H1 (cell line): ENCODE data around the gene PIGH. TPM values are rescaled to one million over a fixed set of nuclear protein-coding genes. Genes with fewer than 3 reads are reported as not detected.

Experiments used
- CTCF ChIA-PET: fragments of 300-600 bp; sonication (Branson Sonifier 250); formaldehyde crosslinking; loops from one replicate; lab custom pipeline; 2021; ENCODE audit not compliant: partially characterized antibody; lab: Charles Lee
- POLR2A ChIA-PET: fragments of 300-600 bp; sonication (Branson Sonifier 250); formaldehyde crosslinking; loops from one replicate; lab custom pipeline; 2021; ENCODE audit warnings: inconsistent platforms; ENCODE audit not compliant: partially characterized antibody; lab: Charles Lee
- DNase-seq, 2 experiments: peaks; one replicate each; pipeline versions ENCODE4 v3.0.0 to v3.0.0-alpha.2; 2010 to 2022; ENCODE audit warnings: low spot score in 2 of 2, low read depth in 1 of 2, mixed read lengths in 1 of 2
- FAIRE-seq: peaks from 2 replicates; lab custom pipeline; 2011; peaks lifted over from hg19 to GRCh38; lab: Jason Lieb, UNC
- H2AFZ ChIP-seq: 2 replicates; pipeline ENCODE4 v1.8.1; 2012; ENCODE audit warnings: low read length, inconsistent platforms
- H2AK5ac ChIP-seq: 2 replicates; pipeline ENCODE4 v1.6.1; 2013; ENCODE audit warnings: low read depth, low read length
- H2BK120ac ChIP-seq: replicated peaks from 2 replicates; pipeline ENCODE3; 2013; ENCODE audit warnings: low read depth, low read length, inconsistent platforms
- H2BK12ac ChIP-seq: 2 replicates; pipeline ENCODE4 v1.6.1; 2013; ENCODE audit warnings: low read depth, low read length
- H2BK15ac ChIP-seq: 2 replicates; pipeline ENCODE4 v1.6.1; 2013; ENCODE audit warnings: low read length
- H2BK20ac ChIP-seq: 2 replicates; pipeline ENCODE4 v1.6.1; 2013; ENCODE audit warnings: low read length
- H2BK5ac ChIP-seq: 2 replicates; pipeline ENCODE4 v1.6.1; 2013; ENCODE audit warnings: low read depth, low read length
- H3K14ac ChIP-seq: 2 replicates; pipeline ENCODE4 v1.6.1; 2013; ENCODE audit warnings: inconsistent platforms; ENCODE audit not compliant: insufficient read length
- H3K18ac ChIP-seq: 2 replicates; pipeline ENCODE4 v1.6.1; 2013; ENCODE audit warnings: low read length; ENCODE audit errors: extremely low read depth
- H3K23ac ChIP-seq: 2 replicates; pipeline ENCODE4 v1.6.1; 2013; ENCODE audit warnings: inconsistent platforms; ENCODE audit not compliant: insufficient read length
- H3K23me2 ChIP-seq: 2 replicates; pipeline ENCODE4 v1.6.1; 2013; ENCODE audit warnings: low read depth, low read length
- H3K27ac ChIP-seq: 2 replicates; pipeline ENCODE4 v1.6.1; 2011; ENCODE audit warnings: low read depth, low read length, inconsistent platforms
- H3K27me3 ChIP-seq, 4 experiments: replicated peaks in 1 of 4; 1 replicate in 1 of 4; 2 replicates in 3 of 4; pipeline versions ENCODE4 v1.6.1 to v1.8.1; 2011 to 2013; ENCODE audit warnings: low read length in 3 of 4, mild to moderate bottlenecking in 3 of 4, inconsistent platforms in 2 of 4, mixed read lengths in 2 of 4, moderate library complexity in 1 of 4; ENCODE audit not compliant: control insufficient read depth in 3 of 4, insufficient read depth in 3 of 4; ENCODE audit errors: extremely low read depth in 1 of 4
- H3K36me3 ChIP-seq, 4 experiments: 2 replicates each; pipeline versions ENCODE4 v1.6.1 to v1.8.1; 2011 to 2013; ENCODE audit warnings: mild to moderate bottlenecking in 4 of 4, low read length in 3 of 4, moderate library complexity in 2 of 4, control low read depth in 1 of 4, inconsistent platforms in 1 of 4; ENCODE audit not compliant: insufficient read depth in 4 of 4, control insufficient read depth in 2 of 4
- H3K4ac ChIP-seq: replicated peaks from 2 replicates; pipeline ENCODE3; 2013; ENCODE audit warnings: low read length, low read depth, mixed read lengths, inconsistent platforms; ENCODE audit not compliant: insufficient read length
- H3K4me1 ChIP-seq, 4 experiments: replicated peaks in 1 of 4; 1 replicate in 1 of 4; 2 replicates in 3 of 4; pipeline versions ENCODE4 v1.6.1 to v1.8.1; 2011 to 2013; ENCODE audit warnings: low read length in 3 of 4, inconsistent platforms in 2 of 4, mixed read lengths in 1 of 4; ENCODE audit not compliant: insufficient read depth in 4 of 4, control insufficient read depth in 3 of 4
- H3K4me2 ChIP-seq, 2 experiments: 2 replicates each; pipeline versions ENCODE4 v1.6.1 to v1.8.1; 2011 to 2013; ENCODE audit warnings: low read depth in 2 of 2, low read length in 2 of 2, control low read depth in 1 of 2, inconsistent platforms in 1 of 2, mild to moderate bottlenecking in 1 of 2; ENCODE audit not compliant: insufficient read depth in 1 of 2
- H3K4me3 ChIP-seq, 4 experiments: fragments of 200-600, 300-600 bp in 1 of 4; sonication (generic), shearing (Covaris generic), sonication (Bioruptor Twin) in 1 of 4; 2 replicates each; pipeline versions ENCODE4 v1.5.1 to v1.8.1; 2011 to 2016; ENCODE audit warnings: low read length in 4 of 4, low read depth in 3 of 4, control low read depth in 2 of 4, inconsistent platforms in 2 of 4, mild to moderate bottlenecking in 2 of 4, mixed read lengths in 1 of 4, moderate library complexity in 1 of 4; ENCODE audit not compliant: insufficient read depth in 2 of 4; ENCODE audit errors: extremely low read depth in 1 of 4
- H3K56ac ChIP-seq: replicated peaks from 2 replicates; pipeline ENCODE3; 2013; ENCODE audit warnings: low read depth, mild to moderate bottlenecking, mixed read lengths, low read length, inconsistent platforms; ENCODE audit not compliant: insufficient read length
- H3K79me1 ChIP-seq: 2 replicates; pipeline ENCODE4 v1.6.1; 2013; ENCODE audit warnings: low read depth, low read length, control low read depth
- H3K79me2 ChIP-seq, 2 experiments: 2 replicates each; pipeline versions ENCODE4 v1.6.1 to v1.8.1; 2012 to 2013; ENCODE audit warnings: low read length in 2 of 2, mild to moderate bottlenecking in 2 of 2, inconsistent platforms in 1 of 2; ENCODE audit not compliant: insufficient read depth in 2 of 2, control insufficient read depth in 1 of 2
- H3K9ac ChIP-seq, 4 experiments: replicated peaks in 1 of 4; 1 replicate in 1 of 4; 2 replicates in 3 of 4; pipeline versions ENCODE4 v1.6.1 to v1.8.1; 2011 to 2013; ENCODE audit warnings: low read depth in 3 of 4, low read length in 3 of 4, control low read depth in 2 of 4, mild to moderate bottlenecking in 2 of 4, moderate library complexity in 2 of 4, inconsistent platforms in 1 of 4; ENCODE audit errors: extremely low read depth in 1 of 4
- H3K9me3 ChIP-seq, 2 experiments: 2 replicates each; pipeline versions ENCODE4 v1.6.1 to v1.8.1; 2012 to 2013; ENCODE audit warnings: mild to moderate bottlenecking in 2 of 2, moderate library complexity in 2 of 2, control low read depth in 1 of 2, inconsistent platforms in 1 of 2, low read depth in 1 of 2, low read length in 1 of 2, mixed read lengths in 1 of 2; ENCODE audit not compliant: insufficient read depth in 2 of 2
- H4K20me1 ChIP-seq, 2 experiments: replicated peaks in 1 of 2; 2 replicates each; pipeline versions ENCODE3 to v1.8.1; 2011 to 2013; ENCODE audit warnings: inconsistent platforms in 2 of 2, low read length in 2 of 2, mild to moderate bottlenecking in 1 of 2; ENCODE audit not compliant: insufficient read depth in 2 of 2, control insufficient read depth in 1 of 2
- H4K5ac ChIP-seq: 2 replicates; pipeline ENCODE4 v1.6.1; 2013; ENCODE audit warnings: low read length, low read depth, mixed read lengths, inconsistent platforms; ENCODE audit not compliant: insufficient read length
- H4K8ac ChIP-seq: 2 replicates; pipeline ENCODE4 v1.8.0; 2013; ENCODE audit warnings: mild to moderate bottlenecking, moderate library complexity, low read length, inconsistent platforms; ENCODE audit not compliant: insufficient read depth; ENCODE audit errors: extremely low read depth
- H4K91ac ChIP-seq: replicated peaks from 2 replicates; pipeline ENCODE3; 2013; ENCODE audit warnings: low read length, mixed read lengths, inconsistent platforms; ENCODE audit not compliant: insufficient read length
- BRCA1 ChIP-seq: IDR thresholded peaks from 2 replicates; pipeline ENCODE4 v1.6.1; 2012; ENCODE audit warnings: low read depth, low read length, improper control_type of control experiment
- CTBP2 ChIP-seq: IDR thresholded peaks from 2 replicates; pipeline ENCODE4 v1.7.0; 2011; ENCODE audit warnings: borderline replicate concordance, mild to moderate bottlenecking, moderate library complexity, mixed read lengths, low read length; ENCODE audit not compliant: insufficient read depth, insufficient read length
- EGR1 ChIP-seq: IDR thresholded peaks from 2 replicates; pipeline ENCODE4 v1.6.1; 2011; ENCODE audit warnings: low read depth, low read length, borderline replicate concordance
- EZH2 ChIP-seq: fragments of 200-600 bp; sonication (generic); IDR thresholded peaks from 2 replicates; pipeline ENCODE4 v1.7.1; 2012; ENCODE audit warnings: low read depth, mild to moderate bottlenecking, moderate library complexity, low read length, inconsistent platforms; ENCODE audit not compliant: severe bottlenecking
- GTF2F1 ChIP-seq: IDR thresholded peaks from 2 replicates; pipeline ENCODE4 v1.6.1; 2012; ENCODE audit warnings: low read depth, low read length, improper control_type of control experiment, borderline replicate concordance
- HDAC6 ChIP-seq: IDR thresholded peaks from one replicate; pipeline ENCODE4 v1.7.1; 2012; ENCODE audit warnings: low read depth, mild to moderate bottlenecking, inconsistent platforms, low read length, moderate library complexity
- JUN ChIP-seq: IDR thresholded peaks from 2 replicates; pipeline ENCODE4 v1.6.1; 2011; ENCODE audit warnings: low read depth, mild to moderate bottlenecking, improper control_type of control experiment, low read length
- KDM1A ChIP-seq: fragments of 200-600, 300-600 bp; sonication (generic); IDR thresholded peaks from 2 replicates; pipeline ENCODE4 v1.7.1; 2016; ENCODE audit warnings: mild to moderate bottlenecking, low read length, borderline replicate concordance
- PHF8 ChIP-seq: fragments of 200-600 bp; sonication (generic); conservative IDR thresholded peaks from 2 replicates; pipeline ENCODE4 v1.7.1; 2012; ENCODE audit warnings: low read depth, mild to moderate bottlenecking, inconsistent platforms, low read length, moderate library complexity
- POLR2A ChIP-seq, 2 experiments: IDR thresholded peaks; 1 replicate in 1 of 2; 2 replicates in 1 of 2; pipeline ENCODE4 v1.6.1; 2011; ENCODE audit warnings: low read depth in 2 of 2, low read length in 2 of 2, mild to moderate bottlenecking in 2 of 2; ENCODE audit errors: control extremely low read depth in 1 of 2
- RXRA ChIP-seq: IDR thresholded peaks from 2 replicates; pipeline ENCODE4 v1.6.1; 2011; ENCODE audit warnings: low read depth, mild to moderate bottlenecking, low read length, moderate library complexity; ENCODE audit not compliant: insufficient read depth
- SIRT6 ChIP-seq: IDR thresholded peaks from one replicate; pipeline ENCODE4 v1.7.1; 2012; ENCODE audit warnings: low read length, inconsistent platforms
- SIX5 ChIP-seq: IDR thresholded peaks from 2 replicates; pipeline ENCODE4 v1.6.1; 2011; ENCODE audit warnings: mild to moderate bottlenecking, low read depth, low read length
- SP1 ChIP-seq: IDR thresholded peaks from 2 replicates; pipeline ENCODE4 v1.6.1; 2011; ENCODE audit warnings: low read depth, low read length
- SUZ12 ChIP-seq: fragments of 200-600 bp; sonication (generic); IDR thresholded peaks from 2 replicates; pipeline ENCODE4 v1.6.1; 2012; ENCODE audit warnings: mild to moderate bottlenecking, inconsistent platforms, low read length, moderate library complexity, mixed read lengths
- TCF12 ChIP-seq: IDR thresholded peaks from 2 replicates; pipeline ENCODE4 v1.6.1; 2011; ENCODE audit warnings: low read depth, mild to moderate bottlenecking, low read length
- WGBS, 2 experiments: shearing (Covaris generic) in 1 of 2; methylation state at CpG; one replicate each; pipeline versions ENCODE4 v1.1.6 to v1.1.7; 2013 to 2015; ENCODE audit warnings: low lambda C conversion rate in 2 of 2, mixed read lengths in 2 of 2, inconsistent platforms in 1 of 2, low coverage in 1 of 2, missing lambda C conversion rate in 1 of 2; ENCODE audit not compliant: insufficient replicate concordance in 2 of 2, insufficient coverage in 1 of 2, insufficient read length in 1 of 2; ENCODE audit errors: extremely low coverage in 1 of 2, missing lambda C conversion rate in 1 of 2; 5-methylcytosine and 5-hydroxymethylcytosine counted together
- polyA plus RNA-seq, 7 experiments: library from polyadenylated mRNA; depleted of rRNA in 3 of 7; stranded (reverse) in 5 of 7; unstranded in 2 of 7; fragments of >200 nt in 5 of 7; fragments of 200-250 nt in 2 of 7; gene quantifications; 1 replicate in 5 of 7; 2 replicates in 1 of 7; 4 replicates in 1 of 7; pipeline versions ENCODE4 v1.2.1 to v1.2.3, GENCODE V29; 2011 to 2013; ENCODE audit warnings: missing spikeins in 2 of 7, mixed read lengths in 2 of 7
- total RNA-seq: library from RNA; stranded (reverse); fragmentation: NEBNext Ultra II Directional; extraction: Animal tissue kit (Norgen Biotek cat#: 25700); gene quantifications from 2 replicates; pipeline ENCODE4 v1.2.1, GENCODE V29; 2021

PIGH gene
- total and polyA plus RNA-seq, 2 of the 8 experiments (the other 6 are each of a cell fraction or from before 2014, with no cell fraction given) = 7.2 to 8.6 TPM

DNA sequence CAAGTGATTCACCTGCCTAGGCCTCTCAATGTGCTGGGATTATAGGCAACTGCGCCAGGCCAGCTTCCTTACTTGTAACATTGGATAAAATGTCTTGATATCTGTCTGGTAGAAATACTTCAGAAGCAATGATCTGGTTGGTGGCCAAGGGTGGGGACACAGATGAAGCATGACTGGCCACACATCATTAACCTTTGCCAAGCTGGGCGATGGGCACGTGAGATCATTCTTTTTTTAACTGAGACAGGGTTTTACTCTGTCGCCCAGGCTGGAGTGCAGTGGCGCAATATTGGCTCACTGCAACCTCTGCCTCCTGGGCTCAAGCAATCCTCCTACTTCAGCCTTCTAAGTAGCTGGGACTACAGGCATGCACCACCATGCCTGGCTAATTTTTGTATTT is 35.8 kb downstream of the PIGH start:
- no peak for FAIRE-seq
- ChIA-PET POLR2A (no interaction called here), CTCF (interaction anchor here (0.6 to 28.8 kb wide), 4 partner anchors 9 to 1686 kb away, joined by 3 to 924 read pairs (median 316); partner anchors contain the start of gene PLEKHH1)
- H4K20me1 ChIP-seq = no peaks in the 10 kb centered on the region
- H2BK12ac ChIP-seq = no peak overlapping the region
- no peak overlapping the region for H3K4me3 ChIP-seq
- H3K4me1 ChIP-seq = peaks cover 0 to 3% (median under 1%) of the 10 kb centered on the region in 4 experiments; a peak in 2 of 7 replicates
- no peak overlapping the region for H3K18ac ChIP-seq
- H3K79me1 ChIP-seq = no peaks in the 10 kb centered on the region
- H3K4me2 ChIP-seq = no peak overlapping the region
- no peak overlapping the region for H2AK5ac ChIP-seq
- no peak overlapping the region for H4K8ac ChIP-seq
- no peak overlapping the region for H2BK20ac ChIP-seq
- no peak overlapping the region for H2AFZ ChIP-seq
- H3K56ac ChIP-seq = no peak overlapping the region
- no peak overlapping the region for H3K9ac ChIP-seq
- no peaks in the 10 kb centered on the region for H3K9me3 ChIP-seq
- no peak overlapping the region for H3K14ac ChIP-seq
- H3K79me2 ChIP-seq = no peaks in the 10 kb centered on the region
- no peaks in the 10 kb centered on the region for H3K23me2 ChIP-seq
- no peak overlapping the region for H3K4ac ChIP-seq
- H4K91ac ChIP-seq = no peak overlapping the region
- DNase-seq = no peak
- H3K27me3 ChIP-seq = peaks cover 0 to 2% (median 0%) of the 10 kb centered on the region in 4 experiments; a peak in 1 of 7 replicates
- H3K23ac ChIP-seq = no peak overlapping the region
- H2BK15ac ChIP-seq = no peak overlapping the region
- no peak overlapping the region for H2BK120ac ChIP-seq
- no peak overlapping the region for H4K5ac ChIP-seq
- 91% methylated on average over 5 of the region's 5 CpGs; no CpG with 5 or more reads in 1 of the 2 experiments for WGBS, 2 experiments
- no peak overlapping the region for H2BK5ac ChIP-seq
- H3K27ac ChIP-seq = no peak overlapping the region
- peaks cover 0 to 2% (median 0%) of the 10 kb centered on the region in 4 experiments; a peak in 1 of 8 replicates for H3K36me3 ChIP-seq
- TF ChIP-seq JUN = no peak
- no peak for TF ChIP-seq SP1
- no peak for TF ChIP-seq RXRA
- TF ChIP-seq KDM1A = no peak
- TF ChIP-seq EZH2 = no peak
- TF ChIP-seq BRCA1 = no peak
- no peak for TF ChIP-seq HDAC6
- no peak for TF ChIP-seq SIRT6
- no peak for TF ChIP-seq SIX5
- no peak for TF ChIP-seq TCF12
- TF ChIP-seq SUZ12 = no peak
- TF ChIP-seq GTF2F1 = no peak
- TF ChIP-seq POLR2A (IDR thresholded peaks at IDR 0.05; ENCODE audit: control extremely low read depth in 1 of 2, low read depth in 2 of 2, low read length in 2 of 2) = no peak
- no peak for TF ChIP-seq PHF8
- TF ChIP-seq CTBP2 = no peak
- no peak for TF ChIP-seq EGR1
